Tibial nerve (tissue), 4 donors: ENCODE data around the gene TMPRSS11B. TPM values are rescaled to one million over a fixed set of nuclear protein-coding genes. Genes with fewer than 3 reads are reported as not detected.

Experiments used
- total RNA-seq, 4 donors: library from RNA; depleted of rRNA; stranded (reverse); fragments of >200 nt; gene quantifications; one replicate each; pipeline ENCODE4 v1.1.0, GENCODE V29; 2016

The TMPRSS11B gene
- total RNA-seq, 4 donors from 2014 or later = not detected

Other genes starting within 250 kb of the TMPRSS11B start
- gene TMPRSS11F, start 115.8 kb downstream of the TMPRSS11B start, total RNA-seq = not detected
- gene YTHDC1, start 104.4 kb upstream of the TMPRSS11B start, total RNA-seq = 10 to 100 TPM; 66.4 to 95.6 (median 86.2) TPM
- gene TMPRSS11E, start 201.8 kb upstream of the TMPRSS11B start, total RNA-seq = not detected